Psoas muscle (tissue), 8 donors: ENCODE results near the gene FANCI. TPM values are rescaled to one million over a fixed set of nuclear protein-coding genes. Genes with fewer than 3 reads are reported as not detected.

Experiments used
- ATAC-seq, 4 donors: fragments of 200-7000 bp; cut with Tn5 transposase; one replicate each; pipeline ENCODE4 v1.9.1; 2020; ENCODE audit warnings: moderate library complexity in 3 of 4, mild to moderate bottlenecking in 2 of 4
- DNase-seq, 2 donors: peaks; one replicate each; pipeline ENCODE4 v3.0.0-alpha.2; 2020
- H3K27ac ChIP-seq: fragments of 200-600 bp; one replicate; pipeline ENCODE4 v1.8.0; 2022
- H3K27me3 ChIP-seq, 3 donors: fragments of 200-600 bp in 1 of 3; one replicate each; pipeline versions ENCODE4 v1.6.1 to v1.8.0; 2013 to 2022; ENCODE audit warnings: low read length in 2 of 3, mild to moderate bottlenecking in 2 of 3, moderate library complexity in 1 of 3; ENCODE audit not compliant: insufficient read depth in 3 of 3
- H3K36me3 ChIP-seq, 2 donors: fragments of 200-600 bp in 1 of 2; one replicate each; pipeline versions ENCODE4 v1.6.1 to v1.8.0; 2013 to 2022; ENCODE audit warnings: low read depth in 1 of 2, mild to moderate bottlenecking in 1 of 2, moderate library complexity in 1 of 2; ENCODE audit not compliant: insufficient read depth in 1 of 2
- H3K4me1 ChIP-seq: fragments of 200-600 bp; one replicate; pipeline ENCODE4 v1.8.0; 2022
- H3K4me3 ChIP-seq: fragments of 200-600 bp; one replicate; pipeline ENCODE4 v1.8.0; 2022; ENCODE audit warnings: mild to moderate bottlenecking
- H3K9me3 ChIP-seq: fragments of 200-600 bp; one replicate; pipeline ENCODE4 v1.8.0; 2022
- WGBS, 3 donors: extraction: QIAGEN DNeasy Blood & Tissue Kit; methylation state at CpG; one replicate each; pipeline versions ENCODE4 v1.1.6 to v1.1.7; 2013; 5-methylcytosine and 5-hydroxymethylcytosine counted together
- intact Hi-C, 2 donors: fragments of 100-400 bp; cut with DNase I; formaldehyde crosslinking; loops; one replicate each; pipeline versions ENCODE4 v1.11.0 to v1.14.2; 2022
- polyA plus RNA-seq, 3 donors: library from polyadenylated mRNA; stranded (reverse); fragments of 200-250 nt; gene quantifications; one replicate each; pipeline ENCODE4 v1.2.3, GENCODE V29; 2013
- total RNA-seq, 4 donors: library from RNA; stranded (reverse); fragmentation: NEBNext Ultra II Directional in 2 of 4; extraction: Animal tissue kit (Norgen Biotek cat#: 25700) in 2 of 4; gene quantifications; one replicate each; pipeline versions ENCODE4 v1.2.1 to v1.2.4, GENCODE V29; 2021 to 2023
- TF ChIP-seq, protein P1 (sequence below): fragments of 200-600 bp; IDR thresholded peaks from one replicate; pipeline ENCODE4 v1.8.0; 2022; ENCODE audit warnings: antibody characterized with exemption
- donor health status: healthy with polysubstance abuse.
- donor health status: DM: no; HTN: no; CAD: no; lungs with moderate emphysema.
- donor health status: Bipolar disorder and iron deficiency.
- donor health status: healthy.
- donor health status: DM: yes; HTN: yes; CAD: no.
- donor health status: DM: no; HTN: no; CAD: no.
- donor health status: DM: no; HTN: no; CAD: no.
- donor health status: DM: yes; HTN: yes; CAD: no.

The FANCI gene
- total and polyA plus RNA-seq, 7 donors: 0.48 to 2.3 (median 0.82) TPM

DNA sequence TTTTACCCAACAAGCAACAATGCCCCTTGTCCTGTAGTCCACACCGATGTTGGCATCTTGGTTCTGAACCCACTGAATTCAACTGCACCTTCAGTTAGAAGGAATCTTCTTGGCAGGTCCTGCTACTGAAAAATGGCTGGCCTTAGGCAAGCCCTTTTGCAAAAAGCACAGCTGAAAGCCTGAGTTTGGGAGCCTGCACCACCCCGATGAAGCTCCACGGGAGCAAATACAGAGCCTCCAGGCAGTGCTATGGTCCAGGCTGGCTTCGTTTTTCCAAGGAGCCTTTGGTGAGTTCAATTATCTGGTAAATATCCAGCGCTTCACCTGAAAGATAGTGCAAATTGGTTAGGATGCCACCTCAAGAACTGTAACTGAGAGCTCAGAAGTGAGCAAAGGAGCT, 72.7 kb downstream of the FANCI start:
- Histone ChIP-seq H3K4me1 (no peaks in the 10 kb centered on the region), H3K4me3 (no peak overlapping the region), H3K36me3 (peaks cover 31 to 72% of the 10 kb centered on the region in 2 donors), H3K27me3 (no peaks in the 10 kb centered on the region), H3K9me3 (no peaks in the 10 kb centered on the region), H3K27ac (no peak overlapping the region)
- WGBS, 3 donors: 85 to 90% (median 86%) methylated on average over 5 of the region's 5 CpGs
- TF ChIP-seq, protein P1, sequence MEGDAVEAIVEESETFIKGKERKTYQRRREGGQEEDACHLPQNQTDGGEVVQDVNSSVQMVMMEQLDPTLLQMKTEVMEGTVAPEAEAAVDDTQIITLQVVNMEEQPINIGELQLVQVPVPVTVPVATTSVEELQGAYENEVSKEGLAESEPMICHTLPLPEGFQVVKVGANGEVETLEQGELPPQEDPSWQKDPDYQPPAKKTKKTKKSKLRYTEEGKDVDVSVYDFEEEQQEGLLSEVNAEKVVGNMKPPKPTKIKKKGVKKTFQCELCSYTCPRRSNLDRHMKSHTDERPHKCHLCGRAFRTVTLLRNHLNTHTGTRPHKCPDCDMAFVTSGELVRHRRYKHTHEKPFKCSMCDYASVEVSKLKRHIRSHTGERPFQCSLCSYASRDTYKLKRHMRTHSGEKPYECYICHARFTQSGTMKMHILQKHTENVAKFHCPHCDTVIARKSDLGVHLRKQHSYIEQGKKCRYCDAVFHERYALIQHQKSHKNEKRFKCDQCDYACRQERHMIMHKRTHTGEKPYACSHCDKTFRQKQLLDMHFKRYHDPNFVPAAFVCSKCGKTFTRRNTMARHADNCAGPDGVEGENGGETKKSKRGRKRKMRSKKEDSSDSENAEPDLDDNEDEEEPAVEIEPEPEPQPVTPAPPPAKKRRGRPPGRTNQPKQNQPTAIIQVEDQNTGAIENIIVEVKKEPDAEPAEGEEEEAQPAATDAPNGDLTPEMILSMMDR: no peak
- ATAC-seq (no peak), DNase-seq (no peak)
- intact Hi-C loops: no loop called here

DNA sequence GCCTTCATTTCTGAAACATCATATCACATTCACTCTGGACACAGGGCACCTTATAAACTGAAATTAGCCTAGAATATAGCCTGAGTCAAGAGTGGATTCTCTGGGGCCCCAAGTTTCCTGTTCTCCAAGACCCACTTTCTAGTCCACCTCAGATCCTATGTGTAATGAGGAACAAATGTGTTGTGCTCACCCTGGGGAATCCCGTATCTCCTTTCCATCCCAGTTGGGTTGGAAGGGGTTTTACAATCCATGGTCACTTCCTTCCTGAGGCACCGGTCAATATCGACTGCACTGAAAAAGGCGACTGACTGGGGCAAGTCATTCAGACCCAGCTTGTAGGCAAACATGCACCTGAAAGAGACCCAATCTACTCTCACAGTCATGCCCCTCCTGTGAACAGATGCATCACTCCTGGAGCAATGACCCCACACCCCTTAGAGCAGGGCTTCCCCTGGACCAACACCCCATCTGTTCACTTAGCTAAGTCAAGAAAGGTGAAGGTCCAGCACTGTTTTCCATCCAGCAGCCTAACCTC, 73.5 kb downstream of the FANCI start:
- no peak for ATAC-seq
- H3K27ac ChIP-seq: no peak overlapping the region
- H3K27me3 ChIP-seq: no peaks in the 10 kb centered on the region
- no peak for DNase-seq
- H3K9me3 ChIP-seq: no peaks in the 10 kb centered on the region
- H3K4me1 ChIP-seq: no peaks in the 10 kb centered on the region
- WGBS, 3 donors: 60 to 69% (median 68%) methylated on average over 4 of the region's 4 CpGs
- TF ChIP-seq, protein P1: no peak
- no peak overlapping the region for H3K4me3 ChIP-seq
- H3K36me3 ChIP-seq: peaks cover 38 to 77% of the 10 kb centered on the region in 2 donors
- intact Hi-C loops: no loop called here

GRCh38 chr15:89319678-89320077, 75.9 kb downstream of the FANCI start:
- Histone ChIP-seq H3K4me3 (no peak overlapping the region), H3K9me3 (no peaks in the 10 kb centered on the region), H3K27me3 (no peaks in the 10 kb centered on the region), H3K27ac (no peak overlapping the region), H3K4me1 (no peaks in the 10 kb centered on the region), H3K36me3 (peaks cover 42 to 99% of the 10 kb centered on the region in 2 donors)
- DNase-seq: no peak
- TF ChIP-seq, protein P1: no peak
- 91 to 94% (median 93%) methylated on average over 9 of the region's 9 CpGs for WGBS, 3 donors
- no peak for ATAC-seq
- intact Hi-C loops: no loop called here

DNA sequence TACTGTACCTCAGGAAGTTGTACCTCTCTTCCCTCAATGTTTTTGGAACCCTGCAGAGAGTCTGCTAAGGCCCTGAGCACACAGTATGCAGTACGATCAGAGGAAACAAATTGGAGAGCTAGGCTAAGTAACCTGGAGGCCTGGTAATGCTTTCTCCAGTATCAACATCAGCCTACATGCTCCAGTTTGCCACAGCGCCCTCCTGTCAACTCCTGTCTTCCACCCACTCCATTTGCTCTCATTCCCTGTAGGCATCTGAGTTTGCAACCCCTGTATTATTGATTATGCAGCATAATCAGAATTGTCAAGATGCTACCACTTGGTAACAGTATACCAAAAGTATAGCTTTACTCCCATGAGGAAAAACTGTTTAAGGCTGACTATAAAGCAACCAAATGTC, 76.4 kb downstream of the FANCI start:
- Histone ChIP-seq H3K4me3 (no peak overlapping the region), H3K9me3 (no peaks in the 10 kb centered on the region), H3K4me1 (no peaks in the 10 kb centered on the region), H3K27ac (no peak overlapping the region), H3K36me3 (peaks cover 42 to 98% of the 10 kb centered on the region in 2 donors), H3K27me3 (no peaks in the 10 kb centered on the region)
- intact Hi-C loops: no loop called here
- ATAC-seq (no peak), DNase-seq (no peak)
- TF ChIP-seq, protein P1: no peak
- WGBS, 3 donors: 89 to 93% (median 90%) methylated on average over 2 of the region's 2 CpGs
